NCI-H82 treated with DMSO at 0.1 percent for 48 hours (cell line): ENCODE measurements around the gene AVL9.

ENCODE experiments used
- DNase-seq: peaks from one replicate; lab custom pipeline; 2025; ENCODE audit not compliant: unreplicated experiment; lab: John Stamatoyannopoulos, UW

AVL9 gene

DNA sequence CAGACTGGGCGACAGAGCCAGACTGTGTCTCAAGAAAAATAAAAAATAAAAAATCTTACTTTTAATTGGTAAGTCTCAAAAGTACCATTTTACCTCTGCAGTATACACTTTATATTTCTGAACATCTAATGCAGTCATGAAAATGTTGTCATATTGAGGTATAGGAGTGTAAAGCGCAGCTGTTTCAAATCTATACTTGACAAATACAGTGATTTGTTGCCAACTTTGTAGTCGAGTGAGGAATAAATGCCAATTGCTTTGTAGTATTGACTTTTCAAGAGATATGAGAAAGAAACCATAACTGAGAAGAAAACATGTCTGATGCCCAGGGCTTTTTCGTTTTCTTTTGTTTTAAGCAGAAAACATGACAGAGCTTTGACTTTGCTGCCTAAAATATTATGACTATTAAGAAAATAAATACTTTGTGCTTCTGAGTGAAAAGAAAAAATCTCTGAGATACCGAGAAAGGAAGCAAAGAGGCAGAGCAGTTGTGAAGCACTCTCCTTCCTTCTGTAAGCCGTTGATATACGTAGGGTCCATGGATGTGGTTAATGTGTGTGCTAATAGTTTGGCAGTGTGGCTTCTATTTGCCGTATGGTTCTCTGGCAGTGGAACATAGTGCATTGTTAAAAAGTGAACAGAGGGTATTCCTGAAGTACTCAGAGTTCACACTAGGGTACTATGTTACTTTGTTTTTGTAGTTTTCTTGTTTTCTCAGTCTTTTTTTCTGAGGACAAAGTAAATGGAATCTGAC is 38.2 kb downstream of the AVL9 start:
- no peak for DNase-seq

- no peak for DNase-seq
These were observed 39.9 kb downstream of the AVL9 start for GRCh38 chr7:32535162-32535702.

GRCh38 chr7:32536016-32536415 is 40.7 kb downstream of the AVL9 start:
- DNase-seq: no peak

GRCh38 chr7:32536585-32536984 is 41.3 kb downstream of the AVL9 start:
- DNase-seq: no peak

DNA sequence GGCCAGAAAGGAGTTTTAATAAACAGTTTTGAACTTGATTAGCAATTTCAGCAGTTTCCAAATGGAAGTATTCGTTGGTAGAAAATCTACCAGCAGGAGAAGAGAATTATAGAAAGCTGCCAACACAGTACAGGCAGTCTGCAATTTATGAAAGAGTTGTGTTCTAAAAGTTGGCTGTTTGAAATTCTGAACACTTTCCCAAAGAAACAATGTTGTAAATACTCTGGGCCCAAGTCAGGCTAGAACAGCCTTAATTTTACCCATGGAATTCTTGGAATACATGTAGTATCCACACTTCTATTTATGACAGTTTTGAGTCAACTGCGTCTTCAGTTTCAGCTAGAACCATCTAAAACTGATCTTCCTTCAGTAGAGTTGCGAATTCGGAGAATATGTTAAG is 42.5 kb downstream of the AVL9 start:
- DNase-seq: no peak

GRCh38 chr7:32539366-32539765 is 44.1 kb downstream of the AVL9 start:
- DNase-seq: no peak

GRCh38 chr7:32539919-32540531 is 44.7 kb downstream of the AVL9 start:
- DNase-seq: no peak

DNA sequence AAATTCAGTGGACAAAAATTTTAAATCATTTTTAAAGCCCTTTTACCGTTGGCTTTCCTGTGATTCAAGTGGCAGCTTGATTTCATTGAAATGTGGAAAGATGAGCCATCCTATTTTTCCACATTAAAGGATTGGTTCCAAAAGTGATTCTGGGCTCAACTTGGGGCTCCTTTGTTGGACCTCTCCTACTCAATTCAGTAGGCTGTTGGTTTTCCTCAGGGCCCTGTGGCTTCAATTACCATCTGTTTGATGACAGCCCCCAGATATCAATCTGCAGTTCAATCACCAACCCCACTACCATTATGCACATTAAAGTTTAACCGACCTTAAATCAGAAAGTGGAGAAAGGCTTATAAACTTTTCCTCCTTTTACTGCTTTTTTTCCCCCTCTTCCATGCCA is 47.3 kb downstream of the AVL9 start:
- no peak for DNase-seq

DNA sequence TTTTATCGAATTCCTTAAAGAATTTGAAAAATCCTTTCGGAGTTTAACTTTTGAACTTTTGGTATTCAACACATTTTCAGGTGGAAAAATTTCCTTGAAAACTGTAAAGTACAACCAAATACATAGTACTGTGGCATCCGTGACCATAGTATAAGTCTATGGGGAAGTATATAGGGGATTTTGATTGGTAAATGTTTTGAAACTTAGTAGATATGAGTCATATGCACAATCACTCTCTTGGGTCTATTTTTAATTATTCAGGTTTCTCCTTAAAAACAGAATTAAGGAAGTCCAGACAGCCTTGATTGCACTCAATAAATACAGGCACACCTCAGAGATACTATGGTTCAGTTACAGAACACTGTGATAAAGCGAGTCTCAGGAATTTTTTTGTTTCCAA is 64.2 kb downstream of the AVL9 start:
- DNase-seq: no peak

- DNase-seq: no peak
These were observed 64.8 kb downstream of the AVL9 start for GRCh38 chr7:32560075-32560474.

DNA sequence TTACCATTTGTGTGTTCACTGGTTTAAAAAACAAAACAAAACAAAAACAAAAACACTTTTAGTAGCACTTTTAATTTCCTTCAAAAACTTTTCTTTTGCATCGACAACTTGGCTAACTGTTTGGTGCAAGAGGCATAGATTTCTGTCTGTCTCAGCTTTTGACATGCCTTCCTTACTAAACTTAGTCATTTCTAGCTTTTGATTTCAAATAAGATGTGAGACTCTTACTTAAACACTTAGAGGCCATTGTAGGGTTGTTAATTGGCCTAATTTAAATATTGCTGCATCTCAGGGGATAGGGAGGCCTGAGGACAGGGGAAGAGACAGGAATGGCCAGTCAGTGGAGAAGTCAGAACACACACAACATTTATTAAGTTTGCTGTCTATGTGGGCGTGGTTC is 66.3 kb downstream of the AVL9 start:
- no peak for DNase-seq

- DNase-seq: no peak
These were observed 69.3 kb downstream of the AVL9 start for GRCh38 chr7:32564542-32564941.

DNA sequence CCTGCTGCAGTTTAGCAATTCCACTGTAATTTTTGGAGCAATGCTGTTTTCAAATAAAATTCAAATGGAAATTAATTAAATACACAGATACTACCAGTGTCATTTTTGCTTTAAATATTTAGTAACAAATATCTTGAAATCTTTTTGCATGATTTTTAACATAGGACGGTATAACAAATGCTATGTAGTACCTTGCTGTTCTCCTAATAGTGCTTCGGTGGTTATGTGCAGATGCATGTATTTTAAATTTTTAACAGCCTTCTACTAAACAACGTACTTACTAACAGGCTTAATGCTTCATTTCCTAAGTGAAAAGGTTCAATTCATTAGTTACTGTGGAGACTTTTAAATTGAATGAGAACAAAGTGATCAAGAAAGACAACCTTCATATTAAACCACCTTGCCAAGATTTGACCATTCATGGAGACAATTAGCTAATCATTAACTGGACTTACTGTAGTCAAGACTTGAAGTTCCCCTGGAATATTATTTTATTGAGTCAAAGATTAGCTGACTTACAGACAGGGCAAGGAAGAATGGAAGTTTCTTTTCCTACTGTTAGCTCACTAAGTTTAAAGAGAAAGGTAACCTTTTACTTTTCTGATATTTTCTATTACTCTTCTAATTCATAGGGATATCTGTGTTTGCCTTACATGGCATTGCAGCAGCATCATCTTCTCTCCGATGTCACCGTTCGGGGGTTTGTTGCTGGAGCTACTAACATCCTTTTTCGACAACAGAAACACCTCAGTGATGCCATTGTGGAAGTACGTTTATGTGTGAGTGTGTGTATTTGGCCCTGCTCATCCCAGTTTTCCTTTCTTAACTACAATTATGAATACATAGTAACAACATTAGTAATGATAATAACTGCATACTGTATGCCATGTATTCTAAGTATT is 74.3 kb downstream of the AVL9 start:
- no peak for DNase-seq

- no peak for DNase-seq
These were observed 77.9 kb downstream of the AVL9 start for GRCh38 chr7:32573110-32573687.

- DNase-seq: peak; percentile 29
These were observed 79.3 kb downstream of the AVL9 start for GRCh38 chr7:32574626-32575025.

GRCh38 chr7:32577421-32577820 is 82.1 kb downstream of the AVL9 start:
- DNase-seq: peak; percentile 43

- DNase-seq: no peak
These were observed 84.5 kb downstream of the AVL9 start for GRCh38 chr7:32579776-32580175.

DNA sequence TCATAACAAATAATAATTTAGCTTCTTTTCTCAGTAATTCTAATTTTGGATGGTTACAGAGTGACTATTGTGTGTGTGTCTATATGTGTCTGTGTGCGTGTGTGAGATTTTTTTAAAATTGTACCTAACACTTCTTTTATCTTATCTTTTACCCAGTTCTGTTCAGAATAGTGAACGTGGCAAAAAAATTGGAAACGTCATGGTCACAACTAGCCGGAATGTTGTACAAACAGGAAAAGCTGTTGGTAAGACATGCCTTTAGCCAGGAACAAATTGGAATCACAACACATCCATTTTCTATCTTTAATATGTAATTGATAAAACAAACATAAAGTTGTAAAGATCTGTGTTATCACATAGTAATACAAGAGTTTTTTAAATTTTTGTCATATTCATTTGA is 85.4 kb downstream of the AVL9 start:
- no peak for DNase-seq

DNA sequence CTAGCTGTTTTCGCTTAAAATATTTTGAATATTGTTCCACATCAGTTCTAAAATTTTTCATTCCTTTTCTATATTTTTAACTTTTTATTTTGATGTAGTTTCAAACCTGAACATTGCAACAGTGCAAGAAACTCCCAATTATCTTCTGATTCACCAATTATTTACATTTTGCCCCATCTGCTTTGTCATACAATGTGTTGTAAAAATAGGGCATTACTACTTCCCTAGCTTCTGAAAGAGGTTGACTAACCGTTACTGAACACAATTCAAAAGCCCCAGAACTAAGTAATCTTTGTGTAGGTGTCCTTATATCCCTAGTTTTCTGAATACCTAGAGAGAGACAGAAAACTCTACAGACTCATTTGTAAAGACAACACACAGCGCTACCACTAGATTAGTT is 86.7 kb downstream of the AVL9 start:
- no peak for DNase-seq

GRCh38 chr7:32583791-32584190 is 88.5 kb downstream of the AVL9 start:
- DNase-seq: no peak
